Ascending aorta (tissue), 2 donors: ENCODE data around the gene CEP112. TPM values are rescaled to one million over a fixed set of nuclear protein-coding genes. Genes with fewer than 3 reads are reported as not detected.

ENCODE experiments used
- DNase-seq, 2 donors: peaks; one replicate each; pipeline ENCODE4 v3.0.0-alpha.2; 2019; ENCODE audit warnings: low spot score in 2 of 2
- H3K27ac ChIP-seq, 2 donors: fragments of 200-600 bp; sonication (generic); one replicate each; pipeline ENCODE4 v1.5.1; 2016 to 2017; ENCODE audit warnings: mild to moderate bottlenecking in 1 of 2
- H3K27me3 ChIP-seq: fragments of 200-600 bp; sonication (generic); one replicate; pipeline ENCODE4 v1.5.1; 2017
- H3K36me3 ChIP-seq, 2 donors: fragments of 200-600 bp; sonication (generic); one replicate each; pipeline ENCODE4 v1.5.1; 2016
- H3K4me1 ChIP-seq, 2 donors: fragments of 200-600 bp; sonication (generic); one replicate each; pipeline ENCODE4 v1.5.1; 2016 to 2017; ENCODE audit warnings: mild to moderate bottlenecking in 1 of 2
- H3K4me3 ChIP-seq, 2 donors: fragments of 200-600 bp; sonication (generic); one replicate each; pipeline ENCODE4 v1.5.1; 2016 to 2017; ENCODE audit warnings: mild to moderate bottlenecking in 1 of 2
- H3K9me3 ChIP-seq, 2 donors: fragments of 200-600 bp; sonication (generic); one replicate each; pipeline ENCODE4 v1.5.1; 2016
- intact Hi-C: fragments of 100-400 bp; cut with DNase I; formaldehyde crosslinking; loops from one replicate; pipeline ENCODE4 v1.15.1; 2023
- total RNA-seq: library from RNA; depleted of rRNA; stranded (reverse); fragments of >200 nt; gene quantifications from one replicate; pipeline ENCODE4 v1.1.0, GENCODE V29; 2016
- TF ChIP-seq, protein P1 (sequence below), 3 experiments: fragments of 200-600 bp in 2 of 3; fragments of 450-650 bp in 1 of 3; sonication (generic) in 2 of 3; IDR thresholded peaks; one replicate each; pipeline ENCODE4 v1.5.1; 2016 to 2019; ENCODE audit warnings: antibody characterized with exemption in 3 of 3, mild to moderate bottlenecking in 1 of 3, moderate library complexity in 1 of 3

CEP112 gene
- total RNA-seq, 1 donor from 2014 or later, result 11.4 TPM

- TF ChIP-seq, protein P1, sequence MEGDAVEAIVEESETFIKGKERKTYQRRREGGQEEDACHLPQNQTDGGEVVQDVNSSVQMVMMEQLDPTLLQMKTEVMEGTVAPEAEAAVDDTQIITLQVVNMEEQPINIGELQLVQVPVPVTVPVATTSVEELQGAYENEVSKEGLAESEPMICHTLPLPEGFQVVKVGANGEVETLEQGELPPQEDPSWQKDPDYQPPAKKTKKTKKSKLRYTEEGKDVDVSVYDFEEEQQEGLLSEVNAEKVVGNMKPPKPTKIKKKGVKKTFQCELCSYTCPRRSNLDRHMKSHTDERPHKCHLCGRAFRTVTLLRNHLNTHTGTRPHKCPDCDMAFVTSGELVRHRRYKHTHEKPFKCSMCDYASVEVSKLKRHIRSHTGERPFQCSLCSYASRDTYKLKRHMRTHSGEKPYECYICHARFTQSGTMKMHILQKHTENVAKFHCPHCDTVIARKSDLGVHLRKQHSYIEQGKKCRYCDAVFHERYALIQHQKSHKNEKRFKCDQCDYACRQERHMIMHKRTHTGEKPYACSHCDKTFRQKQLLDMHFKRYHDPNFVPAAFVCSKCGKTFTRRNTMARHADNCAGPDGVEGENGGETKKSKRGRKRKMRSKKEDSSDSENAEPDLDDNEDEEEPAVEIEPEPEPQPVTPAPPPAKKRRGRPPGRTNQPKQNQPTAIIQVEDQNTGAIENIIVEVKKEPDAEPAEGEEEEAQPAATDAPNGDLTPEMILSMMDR (IDR thresholded peaks at IDR 0.05), result no peak
- no peak for DNase-seq
- H3K36me3 ChIP-seq, result peaks cover 0 to 2% of the 10 kb centered on the region in 2 donors
- H3K4me1 ChIP-seq, result peaks cover 5 to 17% of the 10 kb centered on the region in 2 donors
- no peak overlapping the region for H3K4me3 ChIP-seq
- H3K9me3 ChIP-seq, result no peaks in the 10 kb centered on the region
- no peaks in the 10 kb centered on the region for H3K27me3 ChIP-seq
- intact Hi-C loops, result no loop called here
- no peak overlapping the region for H3K27ac ChIP-seq
These were observed 4.2 kb downstream of the CEP112 start for GRCh38 chr17:66187718-66188117.

GRCh38 chr17:66185862-66186261 lies 6.1 kb downstream of the CEP112 start:
- Histone ChIP-seq H3K4me3 (no peak overlapping the region), H3K36me3 (peaks cover 7 to 16% of the 10 kb centered on the region in 2 donors), H3K9me3 (no peaks in the 10 kb centered on the region), H3K27ac (no peak overlapping the region), H3K27me3 (no peaks in the 10 kb centered on the region), H3K4me1 (peaks cover 5 to 14% of the 10 kb centered on the region in 2 donors)
- DNase-seq, result no peak
- intact Hi-C loops, result no loop called here
- TF ChIP-seq, protein P1 (IDR thresholded peaks at IDR 0.05), result no peak

DNA sequence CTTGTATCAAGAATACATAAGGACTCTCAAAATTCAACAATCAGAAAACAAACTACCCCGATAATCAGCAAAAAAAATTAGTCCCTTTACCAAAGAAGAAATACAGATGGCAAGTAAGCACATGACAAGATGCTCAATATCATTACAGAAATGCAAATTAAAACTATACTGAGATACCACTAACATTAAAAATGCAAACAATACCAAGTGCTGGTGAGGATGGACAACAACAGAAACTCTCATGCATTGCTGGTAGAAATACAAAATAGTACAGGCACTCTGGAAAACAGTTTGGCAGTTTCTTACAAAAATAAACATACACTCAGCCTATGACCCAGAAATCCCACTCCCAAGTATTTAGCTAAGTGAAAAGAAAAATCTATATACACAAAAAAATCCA lies 7.5 kb downstream of the CEP112 start:
- H3K4me3 ChIP-seq, result no peak overlapping the region
- H3K36me3 ChIP-seq, result peaks cover 7 to 16% of the 10 kb centered on the region in 2 donors
- intact Hi-C loops, result no loop called here
- H3K4me1 ChIP-seq, result no peaks in the 10 kb centered on the region
- TF ChIP-seq, protein P1 (IDR thresholded peaks at IDR 0.05), result no peak
- no peak for DNase-seq
- no peaks in the 10 kb centered on the region for H3K9me3 ChIP-seq
- H3K27ac ChIP-seq, result no peak overlapping the region
- no peaks in the 10 kb centered on the region for H3K27me3 ChIP-seq

DNA sequence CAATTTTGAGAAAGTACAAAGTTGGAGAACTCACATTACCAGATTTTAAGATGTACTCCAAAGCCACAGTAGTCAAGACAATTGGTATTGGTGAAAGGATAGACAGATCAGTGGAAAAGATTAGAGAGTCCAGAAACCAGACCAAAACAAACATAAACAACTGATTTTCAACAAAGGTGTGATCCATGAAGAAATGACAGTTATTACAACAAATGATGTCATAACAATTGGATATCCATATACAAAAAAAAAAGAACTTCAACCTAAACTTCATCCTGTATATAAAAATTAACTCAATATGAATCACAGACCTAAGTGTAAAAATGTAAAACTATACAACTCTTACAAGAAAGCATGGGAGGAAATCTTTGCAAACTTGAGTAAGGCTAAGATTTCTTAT lies 8.4 kb downstream of the CEP112 start:
- Histone ChIP-seq H3K4me1 (no peaks in the 10 kb centered on the region), H3K9me3 (no peaks in the 10 kb centered on the region), H3K27me3 (no peaks in the 10 kb centered on the region), H3K27ac (no peak overlapping the region), H3K4me3 (no peak overlapping the region), H3K36me3 (peaks cover 7 to 16% of the 10 kb centered on the region in 2 donors)
- intact Hi-C loops, result no loop called here
- TF ChIP-seq, protein P1 (IDR thresholded peaks at IDR 0.05), result no peak
- DNase-seq, result no peak

GRCh38 chr17:66178642-66179041 lies 13.3 kb downstream of the CEP112 start:
- no peak for DNase-seq
- Histone ChIP-seq H3K4me1 (no peaks in the 10 kb centered on the region), H3K27ac (no peak overlapping the region), H3K9me3 (no peaks in the 10 kb centered on the region), H3K36me3 (peaks cover 7 to 21% of the 10 kb centered on the region in 2 donors), H3K27me3 (no peaks in the 10 kb centered on the region), H3K4me3 (no peak overlapping the region)
- TF ChIP-seq, protein P1 (IDR thresholded peaks at IDR 0.05), result no peak
- intact Hi-C loops, result no loop called here

GRCh38 chr17:66177048-66177447 lies 14.9 kb downstream of the CEP112 start:
- Histone ChIP-seq H3K9me3 (no peaks in the 10 kb centered on the region), H3K27me3 (no peaks in the 10 kb centered on the region), H3K27ac (no peak overlapping the region), H3K4me1 (no peaks in the 10 kb centered on the region), H3K4me3 (no peak overlapping the region), H3K36me3 (peaks cover 4 to 13% of the 10 kb centered on the region in 2 donors)
- TF ChIP-seq, protein P1 (IDR thresholded peaks at IDR 0.05), result no peak
- no peak for DNase-seq
- intact Hi-C loops, result no loop called here
